GM15510 (cell line): ENCODE data around the gene RAB3A.

ENCODE experiments used
- POLR2A ChIP-seq: IDR thresholded peaks from 3 replicates; pipeline ENCODE4 v1.6.1; 2011; ENCODE audit warnings: borderline replicate concordance; ENCODE audit not compliant: insufficient read length; ENCODE audit errors: extremely low read depth

The RAB3A gene

DNA sequence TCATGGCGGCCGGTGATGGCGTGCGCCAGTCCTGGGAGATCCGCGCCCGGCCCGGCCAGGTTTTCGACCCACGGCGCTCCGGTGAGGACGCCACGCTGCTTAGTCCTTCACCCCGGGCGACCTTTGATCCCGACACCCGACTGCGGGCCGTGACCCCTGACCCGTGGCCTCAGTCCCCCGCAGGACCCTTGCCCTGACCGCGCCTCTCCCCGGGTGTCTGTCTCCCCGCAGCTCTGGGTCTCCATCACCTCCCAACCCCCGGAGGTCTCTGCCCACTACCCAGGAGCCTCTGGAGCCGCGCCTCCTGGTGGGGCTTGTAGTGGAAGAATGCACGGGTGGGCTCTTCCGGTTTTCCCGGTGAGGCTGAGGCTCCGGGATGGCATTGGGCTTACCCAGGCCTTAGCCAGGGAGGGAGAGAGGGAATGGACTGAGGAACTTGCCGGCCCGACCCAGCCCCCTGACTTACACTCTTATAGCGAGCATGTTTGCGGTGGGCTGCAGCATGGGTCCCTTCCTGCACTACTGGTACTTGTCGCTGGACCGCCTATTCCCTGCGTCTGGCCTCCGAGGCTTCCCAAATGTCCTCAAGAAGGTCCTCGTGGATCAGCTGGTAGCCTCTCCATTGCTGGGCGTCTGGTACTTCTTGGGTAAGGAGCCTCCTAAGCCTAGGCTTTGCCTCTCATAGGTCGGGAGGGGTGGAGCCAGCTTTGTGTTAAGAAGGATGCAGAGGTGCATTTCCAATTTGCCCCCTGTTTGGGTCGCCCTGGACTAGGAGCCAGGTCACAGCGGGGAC lies 10.3 kb downstream of the RAB3A start:
- no peak for TF ChIP-seq POLR2A

DNA sequence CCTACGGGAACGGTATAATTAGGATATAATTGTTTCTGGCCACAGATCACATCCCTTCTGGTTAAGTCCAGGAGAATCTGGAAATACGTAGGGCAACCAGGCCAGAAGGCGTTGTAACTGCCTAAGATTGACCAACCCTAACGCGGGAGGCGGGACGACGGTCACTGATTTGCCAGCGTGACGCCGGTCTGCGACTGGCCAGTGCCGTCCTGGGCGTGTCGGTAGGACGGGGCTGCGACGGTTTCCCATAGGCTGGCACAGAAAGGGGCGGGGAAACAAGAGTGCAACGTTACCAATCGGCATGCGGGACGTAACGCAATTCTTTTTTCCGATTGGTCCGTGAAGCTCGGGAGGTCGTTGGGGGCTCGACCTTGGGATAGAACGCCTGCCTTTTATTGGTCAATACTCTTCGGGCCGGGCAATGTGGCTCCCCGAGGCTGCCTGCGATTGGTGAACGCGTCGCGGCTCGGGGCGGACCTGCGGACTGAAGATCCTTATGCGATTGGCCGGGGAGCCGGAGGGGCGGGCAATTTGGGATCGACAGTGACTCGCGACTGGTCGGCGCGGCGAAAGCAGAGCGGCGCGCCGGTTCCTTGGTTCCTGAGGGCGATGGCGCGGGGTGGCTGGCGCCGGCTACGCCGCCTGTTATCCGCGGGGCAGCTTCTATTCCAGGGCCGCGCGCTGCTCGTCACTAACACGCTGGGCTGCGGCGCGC lies 11.0 kb downstream of the RAB3A start, which contains the start of gene MPV17L2:
MPV17L2 (plus strand) TSS at position 546 of the 715 bp plus-strand sequence; CDS start at position 610, 64 bp downstream.
- TF ChIP-seq POLR2A: peak; percentile 70

DNA sequence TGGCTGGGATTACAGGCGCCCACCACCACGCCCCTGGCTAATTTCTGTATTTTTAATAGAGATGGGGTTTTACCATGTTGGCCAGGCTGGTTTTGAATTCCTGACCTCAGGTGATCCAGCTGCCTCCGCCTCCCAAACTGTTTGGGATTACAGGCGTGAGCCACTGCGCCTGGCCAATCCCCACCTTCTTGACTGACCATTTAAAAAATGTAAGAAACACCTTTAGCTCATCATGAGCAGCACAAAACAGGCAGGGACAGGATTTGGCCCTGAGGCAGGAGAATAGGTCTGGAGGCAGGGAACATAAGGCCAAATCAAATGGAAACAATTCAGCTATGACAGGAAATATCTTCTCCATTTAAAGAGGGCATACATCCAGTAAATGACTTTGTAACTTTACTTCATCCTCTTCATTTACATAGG lies 12.2 kb downstream of the RAB3A start:
- no peak for TF ChIP-seq POLR2A

DNA sequence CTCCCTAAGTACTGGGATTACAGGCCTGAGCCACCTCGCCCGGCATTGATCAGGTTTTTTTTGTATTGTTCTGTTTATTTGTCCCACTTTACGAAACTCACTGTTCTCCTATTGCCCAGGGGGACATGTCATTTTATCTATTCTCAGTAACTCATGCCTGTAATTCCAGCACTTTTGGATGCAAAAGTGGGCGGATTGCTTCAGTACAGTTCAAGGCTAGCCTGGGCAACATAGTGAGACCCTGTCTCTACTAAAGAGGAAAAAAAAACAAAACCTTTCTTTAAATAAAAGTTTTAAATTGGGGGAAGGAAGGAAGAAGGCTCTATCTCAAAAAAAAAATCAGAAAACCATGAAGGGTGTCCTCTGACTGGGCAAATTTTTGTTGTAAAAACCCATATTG lies 13.6 kb downstream of the RAB3A start:
- no peak for TF ChIP-seq POLR2A

DNA sequence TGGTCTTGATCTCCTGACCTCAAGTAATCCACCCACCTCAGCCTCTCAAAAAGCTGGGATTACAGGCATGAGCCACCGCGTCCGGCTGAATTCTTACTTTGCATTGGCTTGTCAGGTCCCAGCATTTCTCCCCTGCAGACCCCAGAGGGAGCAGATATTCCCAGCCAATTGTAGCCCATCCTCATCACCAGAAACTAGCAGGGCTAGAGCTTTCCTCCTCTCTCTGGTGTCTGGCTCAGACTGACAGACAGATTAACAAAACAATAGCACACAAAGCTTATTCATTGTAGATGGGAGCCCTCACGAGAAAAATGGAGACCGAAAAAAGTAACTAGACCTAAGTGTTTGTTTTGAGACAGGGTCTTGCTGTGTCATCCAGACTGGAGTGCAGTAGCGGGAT lies 18.3 kb downstream of the RAB3A start:
- no peak for TF ChIP-seq POLR2A

- no peak for TF ChIP-seq POLR2A
These were observed 20.3 kb downstream of the RAB3A start for GRCh38 chr19:18183529-18183928.

DNA sequence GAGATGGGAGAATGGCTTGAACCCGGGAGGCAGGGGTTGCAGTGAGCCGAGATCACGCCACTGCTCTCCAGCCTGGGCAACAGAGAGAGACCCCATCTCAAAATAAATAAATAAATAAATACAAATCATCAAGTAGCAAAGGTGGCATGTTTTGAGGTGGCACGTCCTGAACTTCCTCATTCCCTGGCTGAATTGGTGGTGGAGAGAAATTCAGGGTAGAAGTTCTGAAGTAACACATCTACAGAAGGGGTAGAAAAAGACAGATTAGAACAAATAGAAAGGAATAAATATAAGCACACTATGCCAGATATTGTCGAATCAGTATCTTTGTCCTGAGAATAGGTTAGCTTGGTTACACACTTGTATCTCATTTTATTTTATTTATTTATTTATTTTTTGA lies 23.9 kb downstream of the RAB3A start:
- no peak for TF ChIP-seq POLR2A

GRCh38 chr19:18176367-18177310 lies 27.2 kb downstream of the RAB3A start:
- TF ChIP-seq POLR2A: no peak

GRCh38 chr19:18174983-18175382 lies 28.9 kb downstream of the RAB3A start:
- TF ChIP-seq POLR2A: no peak

DNA sequence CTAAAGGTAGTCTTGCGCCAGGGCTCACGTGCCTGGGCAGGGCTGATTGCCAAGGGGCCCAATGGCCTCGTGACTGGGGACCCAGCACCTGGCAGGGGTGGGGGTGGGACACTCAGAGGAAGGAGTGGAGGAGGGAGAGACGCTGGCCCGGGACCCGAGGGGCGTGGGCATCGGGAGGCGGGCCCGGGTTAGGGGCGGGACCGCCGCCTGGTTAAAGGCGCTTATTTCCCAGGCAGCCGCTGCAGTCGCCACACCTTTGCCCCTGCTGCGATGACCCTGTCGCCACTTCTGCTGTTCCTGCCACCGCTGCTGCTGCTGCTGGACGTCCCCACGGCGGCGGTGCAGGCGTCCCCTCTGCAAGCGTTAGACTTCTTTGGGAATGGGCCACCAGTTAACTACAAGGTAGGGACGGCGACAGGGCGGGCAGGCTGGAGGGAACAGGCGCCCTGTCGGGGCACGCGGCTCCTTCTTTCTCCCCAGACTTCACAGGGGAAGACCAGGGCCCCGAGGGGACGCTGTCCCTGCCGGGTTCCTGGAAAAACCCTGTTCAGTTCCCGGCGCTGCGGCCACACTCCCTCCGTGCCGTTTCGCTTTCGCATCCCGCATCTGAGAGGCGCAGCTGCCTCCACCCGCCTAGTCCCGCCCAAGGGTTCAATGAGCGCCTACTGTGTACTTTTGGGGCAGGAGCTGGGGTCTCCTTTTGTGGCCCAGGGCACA lies 30.1 kb downstream of the RAB3A start, which contains the start of gene IFI30:
IFI30 (plus strand) TSS at position 242 of the 717 bp plus-strand sequence; CDS start at position 271, 29 bp downstream.
- TF ChIP-seq POLR2A: peak; percentile 99

DNA sequence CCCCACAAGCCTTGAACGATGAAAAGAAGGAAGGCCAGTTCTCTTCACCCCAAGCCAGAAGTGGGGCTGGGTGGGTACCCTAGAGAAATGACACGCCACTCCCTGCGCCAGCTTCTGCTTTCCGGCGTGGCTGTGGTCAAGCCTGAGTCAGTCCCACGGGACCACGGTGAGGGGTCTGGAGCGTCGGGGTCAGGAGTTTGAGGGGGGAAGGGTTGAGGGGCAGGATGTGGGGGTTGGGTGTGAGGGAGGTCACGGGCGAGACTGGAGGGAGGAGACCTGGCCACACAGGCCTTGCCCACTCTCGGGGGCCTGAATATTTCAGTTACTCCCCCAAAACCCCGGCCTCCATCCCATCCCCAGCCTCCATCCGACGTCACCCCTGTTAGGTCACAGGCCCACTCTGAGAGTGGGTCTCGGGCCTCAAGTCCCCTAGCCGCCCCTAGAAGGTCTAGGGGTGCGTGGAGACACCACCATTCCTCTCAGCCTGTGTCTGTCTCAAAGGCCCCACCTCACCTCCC lies 30.7 kb downstream of the RAB3A start:
- TF ChIP-seq POLR2A: no peak

DNA sequence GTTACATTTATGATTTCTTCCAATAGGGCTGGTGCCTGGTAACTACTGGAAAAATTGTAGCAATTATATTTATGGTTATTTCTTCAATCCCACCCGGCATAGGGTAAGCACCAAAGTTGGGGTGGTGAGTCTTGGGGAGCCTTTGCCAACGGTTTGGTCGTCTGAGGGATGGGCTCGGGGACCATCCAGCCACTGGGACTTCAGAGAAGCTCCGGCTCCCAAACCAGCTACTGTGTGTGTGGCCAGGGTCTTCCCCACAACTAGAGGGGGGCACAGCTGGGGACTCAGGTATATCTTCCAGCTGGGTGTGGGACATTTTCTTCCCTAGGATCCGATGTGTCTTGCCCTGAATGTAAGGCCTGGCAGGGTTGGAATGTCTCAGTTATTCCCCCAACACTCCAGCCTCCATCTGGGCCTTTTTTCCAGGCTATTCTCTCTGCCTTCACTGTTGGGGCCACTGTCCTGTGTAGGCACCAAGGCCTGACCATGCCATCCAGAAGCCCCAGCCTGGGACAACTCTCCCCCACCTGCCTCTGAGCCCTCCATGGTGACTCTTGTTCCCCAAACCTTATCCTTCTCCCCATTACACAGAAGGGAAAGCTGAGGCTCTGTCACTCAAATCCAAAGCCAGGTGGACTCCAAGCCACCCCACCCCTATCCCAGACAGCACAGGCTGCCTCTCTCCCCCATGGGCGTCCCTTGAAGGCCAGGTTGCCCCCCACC lies 31.4 kb downstream of the RAB3A start:
- TF ChIP-seq POLR2A: no peak

DNA sequence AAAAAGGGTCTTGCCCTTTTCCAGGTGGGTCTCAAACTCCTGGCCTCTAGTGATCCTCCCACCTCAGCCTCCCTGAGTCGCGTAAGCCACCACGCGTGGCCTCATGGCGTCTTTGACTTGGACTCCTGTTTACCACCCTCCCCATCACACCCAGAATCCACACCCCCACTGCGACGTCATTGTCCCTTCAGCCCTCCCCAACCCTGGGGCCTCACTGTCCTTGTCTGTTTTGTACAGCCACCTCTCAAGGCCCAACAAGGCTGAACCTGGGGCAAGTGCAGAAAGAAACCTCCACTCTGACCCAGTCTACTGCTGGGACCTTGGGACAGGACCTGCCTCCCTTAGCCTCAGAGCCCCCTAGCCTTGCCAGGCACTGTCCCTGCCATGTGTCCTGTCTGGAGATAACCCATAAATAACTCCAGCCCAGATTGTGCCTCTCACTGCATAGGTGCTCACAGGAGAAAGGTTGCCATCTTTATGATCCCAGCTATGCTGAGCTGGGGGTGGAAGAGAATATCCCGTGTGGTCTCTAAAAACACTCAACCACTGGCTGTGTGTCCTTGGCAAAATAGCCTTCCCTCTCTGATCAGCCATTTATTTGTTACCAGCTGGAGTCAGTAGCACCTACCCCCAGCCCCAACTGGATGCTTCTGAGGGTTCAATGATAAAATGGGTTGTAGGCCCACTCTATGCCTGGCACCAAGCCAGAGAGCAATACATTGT lies 32.1 kb downstream of the RAB3A start:
- TF ChIP-seq POLR2A: no peak

- no peak for TF ChIP-seq POLR2A
These were observed 33.1 kb downstream of the RAB3A start for GRCh38 chr19:18170714-18171255.
